Neuron (in vitro differentiated cells): ENCODE results near the gene REEP2.
"Not testable (repeated sequence)": the region's sequence is repeated elsewhere in the genome, so short reads cannot be mapped to it uniquely, and the experiment has no call there.

Experiments
- H2AFZ ChIP-seq: one replicate; pipeline ENCODE4 v1.6.1; 2013; ENCODE audit warnings: low read depth, mild to moderate bottlenecking, inconsistent platforms, low read length, moderate library complexity
- H3K27me3 ChIP-seq: one replicate; pipeline ENCODE4 v1.6.1; 2013; ENCODE audit warnings: low read length; ENCODE audit not compliant: insufficient read depth
- H3K36me3 ChIP-seq: one replicate; pipeline ENCODE4 v1.6.1; 2013; ENCODE audit warnings: low read length; ENCODE audit not compliant: insufficient read depth
- H3K4me1 ChIP-seq: one replicate; pipeline ENCODE4 v1.6.1; 2013; ENCODE audit warnings: low read length; ENCODE audit not compliant: insufficient read depth
- H3K4me3 ChIP-seq: 2 replicates; pipeline ENCODE4 v1.5.1; 2013; ENCODE audit warnings: mild to moderate bottlenecking, low read length, moderate library complexity
- H3K9me3 ChIP-seq: one replicate; pipeline ENCODE4 v1.6.1; 2013; ENCODE audit warnings: low read length

Gene REEP2

DNA sequence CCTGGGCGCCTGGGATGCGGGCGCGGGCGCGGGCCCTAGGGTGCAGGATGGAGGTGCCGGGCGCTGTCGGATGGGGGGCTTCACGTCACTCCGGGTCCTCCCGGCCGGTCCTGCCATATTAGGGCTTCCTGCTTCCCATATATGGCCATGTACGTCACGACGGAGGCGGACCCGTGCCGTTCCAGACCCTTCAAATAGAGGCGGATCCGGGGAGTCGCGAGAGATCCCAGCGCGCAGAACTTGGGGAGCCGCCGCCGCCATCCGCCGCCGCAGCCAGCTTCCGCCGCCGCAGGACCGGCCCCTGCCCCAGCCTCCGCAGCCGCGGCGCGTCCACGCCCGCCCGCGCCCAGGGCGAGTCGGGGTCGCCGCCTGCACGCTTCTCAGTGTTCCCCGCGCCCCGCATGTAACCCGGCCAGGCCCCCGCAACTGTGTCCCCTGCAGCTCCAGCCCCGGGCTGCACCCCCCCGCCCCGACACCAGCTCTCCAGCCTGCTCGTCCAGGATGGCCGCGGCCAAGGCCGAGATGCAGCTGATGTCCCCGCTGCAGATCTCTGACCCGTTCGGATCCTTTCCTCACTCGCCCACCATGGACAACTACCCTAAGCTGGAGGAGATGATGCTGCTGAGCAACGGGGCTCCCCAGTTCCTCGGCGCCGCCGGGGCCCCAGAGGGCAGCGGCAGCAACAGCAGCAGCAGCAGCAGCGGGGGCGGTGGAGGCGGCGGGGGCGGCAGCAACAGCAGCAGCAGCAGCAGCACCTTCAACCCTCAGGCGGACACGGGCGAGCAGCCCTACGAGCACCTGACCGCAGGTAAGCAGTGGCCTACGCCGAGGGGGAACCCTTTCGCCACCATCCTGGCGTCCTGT, 26.6 kb downstream of the REEP2 start, which contains the start of gene EGR1:
EGR1 (plus strand) TSS at position 219 of the 864 bp plus-strand sequence; CDS start at position 502, 283 bp downstream.
- Histone ChIP-seq H3K27me3 (no peaks in the 10 kb centered on the region), H3K36me3 (no peaks in the 10 kb centered on the region), H3K9me3 (no peaks in the 10 kb centered on the region), H3K4me3 (peak within 1 kb of the TSS; percentile 90), H3K4me1 (peaks cover 18% of the 10 kb centered on the region), H2AFZ (peak within 1 kb of the TSS; percentile 93)

DNA sequence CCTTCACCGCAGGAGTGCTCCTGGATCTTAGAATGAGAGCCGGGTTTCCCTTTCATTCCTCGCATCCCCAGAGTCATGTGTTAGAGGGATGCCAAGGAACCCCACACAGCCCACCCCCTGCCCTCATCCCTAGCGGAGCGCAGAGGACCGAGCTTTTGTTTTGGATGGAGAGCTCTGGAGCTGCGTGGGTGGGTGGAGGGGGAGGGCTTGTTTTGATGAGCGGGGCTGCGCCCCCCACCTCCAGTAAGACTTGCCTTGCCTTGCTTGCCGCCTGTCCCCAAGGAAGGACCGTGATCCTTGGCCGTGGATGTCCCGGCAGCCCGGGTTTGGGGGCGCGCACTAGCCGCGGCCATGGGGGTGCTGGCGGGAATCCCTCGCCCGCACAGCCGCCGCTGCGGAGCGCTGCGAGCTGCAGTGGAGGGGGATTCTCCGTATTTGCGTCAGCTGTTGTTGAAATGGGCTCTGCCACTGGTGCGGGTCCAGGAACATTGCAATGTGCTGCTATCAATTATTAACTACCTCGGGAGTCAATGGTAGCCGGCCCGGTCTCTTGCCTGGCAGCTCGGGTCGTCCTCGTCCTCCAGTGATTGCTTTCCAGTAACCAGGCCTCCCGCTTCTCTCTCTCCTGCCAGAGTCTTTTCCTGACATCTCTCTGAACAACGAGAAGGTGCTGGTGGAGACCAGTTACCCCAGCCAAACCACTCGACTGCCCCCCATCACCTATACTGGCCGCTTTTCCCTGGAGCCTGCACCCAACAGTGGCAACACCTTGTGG, 27.5 kb downstream of the REEP2 start:
- Histone ChIP-seq H2AFZ (no peak overlapping the region), H3K4me1 (peaks cover 18% of the 10 kb centered on the region), H3K36me3 (no peaks in the 10 kb centered on the region), H3K9me3 (no peaks in the 10 kb centered on the region), H3K4me3 (peak overlapping the region; percentile 90), H3K27me3 (no peaks in the 10 kb centered on the region)

DNA sequence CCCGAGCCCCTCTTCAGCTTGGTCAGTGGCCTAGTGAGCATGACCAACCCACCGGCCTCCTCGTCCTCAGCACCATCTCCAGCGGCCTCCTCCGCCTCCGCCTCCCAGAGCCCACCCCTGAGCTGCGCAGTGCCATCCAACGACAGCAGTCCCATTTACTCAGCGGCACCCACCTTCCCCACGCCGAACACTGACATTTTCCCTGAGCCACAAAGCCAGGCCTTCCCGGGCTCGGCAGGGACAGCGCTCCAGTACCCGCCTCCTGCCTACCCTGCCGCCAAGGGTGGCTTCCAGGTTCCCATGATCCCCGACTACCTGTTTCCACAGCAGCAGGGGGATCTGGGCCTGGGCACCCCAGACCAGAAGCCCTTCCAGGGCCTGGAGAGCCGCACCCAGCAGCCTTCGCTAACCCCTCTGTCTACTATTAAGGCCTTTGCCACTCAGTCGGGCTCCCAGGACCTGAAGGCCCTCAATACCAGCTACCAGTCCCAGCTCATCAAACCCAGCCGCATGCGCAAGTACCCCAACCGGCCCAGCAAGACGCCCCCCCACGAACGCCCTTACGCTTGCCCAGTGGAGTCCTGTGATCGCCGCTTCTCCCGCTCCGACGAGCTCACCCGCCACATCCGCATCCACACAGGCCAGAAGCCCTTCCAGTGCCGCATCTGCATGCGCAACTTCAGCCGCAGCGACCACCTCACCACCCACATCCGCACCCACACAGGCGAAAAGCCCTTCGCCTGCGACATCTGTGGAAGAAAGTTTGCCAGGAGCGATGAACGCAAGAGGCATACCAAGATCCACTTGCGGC, 28.2 kb downstream of the REEP2 start:
- no peaks in the 10 kb centered on the region for H3K36me3 ChIP-seq
- peaks cover 18% of the 10 kb centered on the region for H3K4me1 ChIP-seq
- H3K27me3 ChIP-seq, result no peaks in the 10 kb centered on the region
- H3K4me3 ChIP-seq, result peak overlapping the region; percentile 90
- no peaks in the 10 kb centered on the region for H3K9me3 ChIP-seq
- H2AFZ ChIP-seq, result no peak overlapping the region

DNA sequence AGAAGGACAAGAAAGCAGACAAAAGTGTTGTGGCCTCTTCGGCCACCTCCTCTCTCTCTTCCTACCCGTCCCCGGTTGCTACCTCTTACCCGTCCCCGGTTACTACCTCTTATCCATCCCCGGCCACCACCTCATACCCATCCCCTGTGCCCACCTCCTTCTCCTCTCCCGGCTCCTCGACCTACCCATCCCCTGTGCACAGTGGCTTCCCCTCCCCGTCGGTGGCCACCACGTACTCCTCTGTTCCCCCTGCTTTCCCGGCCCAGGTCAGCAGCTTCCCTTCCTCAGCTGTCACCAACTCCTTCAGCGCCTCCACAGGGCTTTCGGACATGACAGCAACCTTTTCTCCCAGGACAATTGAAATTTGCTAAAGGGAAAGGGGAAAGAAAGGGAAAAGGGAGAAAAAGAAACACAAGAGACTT, 28.9 kb downstream of the REEP2 start:
- no peaks in the 10 kb centered on the region for H3K36me3 ChIP-seq
- H3K9me3 ChIP-seq, result no peaks in the 10 kb centered on the region
- no peak overlapping the region for H2AFZ ChIP-seq
- no peak overlapping the region for H3K4me3 ChIP-seq
- no peaks in the 10 kb centered on the region for H3K27me3 ChIP-seq
- H3K4me1 ChIP-seq, result peaks cover 18% of the 10 kb centered on the region

DNA sequence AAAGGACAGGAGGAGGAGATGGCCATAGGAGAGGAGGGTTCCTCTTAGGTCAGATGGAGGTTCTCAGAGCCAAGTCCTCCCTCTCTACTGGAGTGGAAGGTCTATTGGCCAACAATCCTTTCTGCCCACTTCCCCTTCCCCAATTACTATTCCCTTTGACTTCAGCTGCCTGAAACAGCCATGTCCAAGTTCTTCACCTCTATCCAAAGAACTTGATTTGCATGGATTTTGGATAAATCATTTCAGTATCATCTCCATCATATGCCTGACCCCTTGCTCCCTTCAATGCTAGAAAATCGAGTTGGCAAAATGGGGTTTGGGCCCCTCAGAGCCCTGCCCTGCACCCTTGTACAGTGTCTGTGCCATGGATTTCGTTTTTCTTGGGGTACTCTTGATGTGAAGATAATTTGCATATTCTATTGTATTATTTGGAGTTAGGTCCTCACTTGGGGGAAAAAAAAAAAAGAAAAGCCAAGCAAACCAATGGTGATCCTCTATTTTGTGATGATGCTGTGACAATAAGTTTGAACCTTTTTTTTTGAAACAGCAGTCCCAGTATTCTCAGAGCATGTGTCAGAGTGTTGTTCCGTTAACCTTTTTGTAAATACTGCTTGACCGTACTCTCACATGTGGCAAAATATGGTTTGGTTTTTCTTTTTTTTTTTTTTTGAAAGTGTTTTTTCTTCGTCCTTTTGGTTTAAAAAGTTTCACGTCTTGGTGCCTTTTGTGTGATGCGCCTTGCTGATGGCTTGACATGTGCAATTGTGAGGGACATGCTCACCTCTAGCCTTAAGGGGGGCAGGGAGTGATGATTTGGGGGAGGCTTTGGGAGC, 29.5 kb downstream of the REEP2 start:
- Histone ChIP-seq H3K9me3 (no peaks in the 10 kb centered on the region), H3K27me3 (no peaks in the 10 kb centered on the region), H3K4me3 (no peak overlapping the region), H2AFZ (no peak overlapping the region), H3K4me1 (peaks cover 16% of the 10 kb centered on the region), H3K36me3 (no peaks in the 10 kb centered on the region)

DNA sequence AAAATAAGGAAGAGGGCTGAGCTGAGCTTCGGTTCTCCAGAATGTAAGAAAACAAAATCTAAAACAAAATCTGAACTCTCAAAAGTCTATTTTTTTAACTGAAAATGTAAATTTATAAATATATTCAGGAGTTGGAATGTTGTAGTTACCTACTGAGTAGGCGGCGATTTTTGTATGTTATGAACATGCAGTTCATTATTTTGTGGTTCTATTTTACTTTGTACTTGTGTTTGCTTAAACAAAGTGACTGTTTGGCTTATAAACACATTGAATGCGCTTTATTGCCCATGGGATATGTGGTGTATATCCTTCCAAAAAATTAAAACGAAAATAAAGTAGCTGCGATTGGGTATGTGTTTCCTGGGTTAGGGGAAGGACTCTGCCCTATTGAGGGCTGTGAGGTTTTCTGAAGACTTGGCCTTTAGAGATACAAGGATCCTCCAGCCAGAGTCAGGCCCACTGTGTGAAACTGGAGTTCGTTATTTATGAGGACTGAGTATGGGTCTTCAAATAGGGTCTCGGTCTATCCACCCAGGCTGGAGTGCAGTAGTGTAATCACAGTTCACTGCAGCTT, 30.2 kb downstream of the REEP2 start:
- no peaks in the 10 kb centered on the region for H3K36me3 ChIP-seq
- no peak overlapping the region for H3K4me3 ChIP-seq
- no peaks in the 10 kb centered on the region for H3K27me3 ChIP-seq
- H3K4me1 ChIP-seq, result peaks cover 12% of the 10 kb centered on the region
- no peaks in the 10 kb centered on the region for H3K9me3 ChIP-seq
- no peak overlapping the region for H2AFZ ChIP-seq

DNA sequence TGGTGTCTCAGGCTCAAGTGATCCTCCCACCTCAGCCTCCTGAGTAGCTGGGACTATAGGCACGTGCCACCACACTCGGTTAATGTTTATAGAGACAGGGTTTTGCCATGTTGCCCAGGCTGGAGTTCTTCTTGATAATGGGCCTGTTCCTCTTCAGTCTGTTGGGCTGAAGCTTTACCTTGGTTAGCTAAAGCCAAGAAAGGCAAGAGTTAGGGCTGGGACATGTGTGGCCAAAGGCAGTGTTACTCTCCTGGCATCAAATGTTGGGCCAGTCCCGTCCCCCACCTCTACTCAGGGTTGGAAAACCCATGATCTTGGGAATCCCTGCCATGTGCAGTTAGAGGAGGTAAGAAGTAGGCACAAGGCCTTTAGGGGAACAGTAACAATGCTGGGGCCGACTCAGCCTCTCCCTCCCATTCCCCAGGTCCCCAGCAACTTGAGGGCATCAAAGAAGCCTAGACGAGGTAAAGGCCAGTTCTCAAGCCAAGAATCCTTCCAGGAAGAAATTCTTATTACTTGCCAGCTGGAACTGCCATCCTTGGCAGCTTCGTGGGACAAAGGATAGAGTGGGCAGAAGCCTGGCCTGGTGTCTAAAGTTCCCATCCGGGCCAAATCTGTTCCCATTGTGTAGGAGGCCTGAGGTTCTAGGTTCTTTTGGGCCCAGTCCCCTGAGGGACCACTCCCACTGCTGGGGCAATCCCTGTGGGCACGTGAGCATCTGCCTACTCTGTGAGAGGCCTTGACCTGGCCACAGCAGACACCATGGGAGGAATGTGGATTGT, 30.9 kb downstream of the REEP2 start:
- H3K36me3 ChIP-seq, result no peaks in the 10 kb centered on the region
- H2AFZ ChIP-seq, result no peak overlapping the region
- no peaks in the 10 kb centered on the region for H3K9me3 ChIP-seq
- H3K27me3 ChIP-seq, result no peaks in the 10 kb centered on the region
- no peak overlapping the region for H3K4me3 ChIP-seq
- H3K4me1 ChIP-seq, result peaks cover 12% of the 10 kb centered on the region

DNA sequence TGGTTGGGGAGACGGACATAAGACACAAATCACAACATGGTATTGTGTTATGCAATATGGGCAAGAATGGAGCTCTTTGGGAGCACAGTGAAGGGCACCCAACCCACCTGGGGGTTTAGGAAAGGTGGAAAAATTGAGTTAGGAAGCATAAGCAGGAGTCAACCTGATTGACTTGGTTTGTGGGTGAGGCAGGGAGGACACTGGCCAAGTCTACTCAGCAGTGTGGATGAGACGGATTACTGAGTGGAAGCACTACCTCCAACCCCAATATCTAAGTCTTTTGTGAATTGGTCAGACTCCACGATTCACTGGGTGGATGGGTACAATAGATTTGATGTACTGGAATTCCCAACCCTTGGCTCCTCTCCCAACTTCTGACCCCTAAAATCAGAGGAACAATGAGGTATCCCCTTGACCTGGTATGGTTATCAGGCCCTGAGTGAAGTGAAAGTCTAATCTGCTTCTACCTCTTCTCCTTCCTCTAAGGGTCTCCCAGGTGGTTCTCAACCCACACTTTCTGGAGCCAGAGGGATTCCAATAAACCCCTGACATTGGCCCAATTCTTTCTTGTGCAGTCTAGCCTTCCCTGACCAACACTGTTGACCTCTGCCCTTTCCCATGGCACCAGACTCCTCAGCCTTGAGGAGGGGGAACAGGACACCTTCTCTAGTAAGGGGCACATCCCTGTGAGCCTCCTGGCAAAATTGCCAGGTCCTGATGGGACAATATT, 31.6 kb downstream of the REEP2 start:
- Histone ChIP-seq H3K36me3 (no peaks in the 10 kb centered on the region), H3K4me1 (peaks cover 12% of the 10 kb centered on the region), H2AFZ (no peak overlapping the region), H3K4me3 (no peak overlapping the region), H3K27me3 (no peaks in the 10 kb centered on the region), H3K9me3 (no peaks in the 10 kb centered on the region)

DNA sequence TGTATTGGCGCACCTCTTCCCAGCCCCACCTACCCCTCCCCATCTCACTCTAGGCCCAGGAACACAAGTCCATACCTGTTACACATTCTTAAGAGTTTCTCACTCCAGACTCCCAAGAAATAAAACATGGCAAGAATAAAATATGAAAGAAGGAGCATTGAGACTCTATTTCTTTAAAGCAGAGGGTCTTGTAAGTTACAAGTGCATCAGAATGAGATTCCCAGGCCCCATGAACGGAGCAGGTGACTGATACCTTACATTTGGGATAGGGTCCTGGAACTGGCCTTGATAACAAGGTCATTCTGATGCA, 32.1 kb downstream of the REEP2 start:
- Histone ChIP-seq H3K4me3 (no peak overlapping the region), H3K9me3 (no peaks in the 10 kb centered on the region), H3K4me1 (peaks cover 7% of the 10 kb centered on the region), H3K36me3 (no peaks in the 10 kb centered on the region), H2AFZ (no peak overlapping the region), H3K27me3 (no peaks in the 10 kb centered on the region)

DNA sequence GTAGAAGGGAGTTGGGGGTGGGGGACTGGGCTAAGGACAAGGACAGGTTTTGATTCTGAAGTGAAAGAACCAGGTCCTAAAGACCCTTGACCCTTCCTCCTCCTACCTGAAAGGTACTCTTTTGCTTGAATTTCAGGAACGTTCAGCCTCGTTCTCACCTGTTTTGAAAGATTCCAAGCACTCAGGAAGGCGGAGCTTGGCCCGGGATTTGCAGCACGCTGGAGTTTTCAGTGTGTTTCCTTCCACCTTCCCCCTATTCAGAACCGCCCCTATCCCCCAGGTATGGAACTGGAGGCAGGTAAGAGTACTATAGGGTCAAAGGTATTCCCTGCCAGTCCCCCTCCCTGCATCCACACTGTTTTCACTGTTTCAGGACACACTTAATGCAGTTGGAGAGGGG, 33.5 kb downstream of the REEP2 start:
- no peaks in the 10 kb centered on the region for H3K4me1 ChIP-seq
- no peak overlapping the region for H3K4me3 ChIP-seq
- no peaks in the 10 kb centered on the region for H3K9me3 ChIP-seq
- no peaks in the 10 kb centered on the region for H3K27me3 ChIP-seq
- H2AFZ ChIP-seq, result no peak overlapping the region
- H3K36me3 ChIP-seq, result no peaks in the 10 kb centered on the region

DNA sequence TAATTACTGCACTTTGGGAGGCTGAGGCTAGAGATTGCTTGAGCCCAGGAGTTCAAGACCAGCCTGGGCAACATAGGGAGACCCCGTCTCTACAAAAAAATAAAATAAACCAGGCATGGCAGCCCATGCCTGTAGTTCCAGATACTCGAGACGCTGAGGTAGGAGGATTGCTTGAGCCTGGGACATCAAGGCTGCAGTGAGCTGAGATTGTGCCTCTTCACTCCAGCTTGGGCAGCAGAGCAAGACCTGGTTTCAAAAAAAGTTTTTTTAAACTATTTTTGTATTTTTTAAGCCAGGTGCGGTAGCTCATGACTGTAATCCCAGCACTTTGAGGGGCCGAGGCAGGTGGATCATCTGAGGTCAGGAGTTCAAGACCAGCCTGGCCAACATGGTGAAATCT, 34.3 kb downstream of the REEP2 start:
- not testable (repeated sequence) for H3K4me1 ChIP-seq, H2AFZ ChIP-seq, H3K36me3 ChIP-seq, H3K27me3 ChIP-seq, H3K9me3 ChIP-seq, H3K4me3 ChIP-seq
